GM12874 (cell line): ENCODE data around the gene IGLON5.

Experiments
- CTCF ChIP-seq: IDR thresholded peaks from 2 replicates; pipeline ENCODE4 v1.5.1; 2011; ENCODE audit warnings: low read depth, mild to moderate bottlenecking, control low read depth, low read length, moderate library complexity; ENCODE audit not compliant: insufficient read depth

Gene IGLON5

DNA sequence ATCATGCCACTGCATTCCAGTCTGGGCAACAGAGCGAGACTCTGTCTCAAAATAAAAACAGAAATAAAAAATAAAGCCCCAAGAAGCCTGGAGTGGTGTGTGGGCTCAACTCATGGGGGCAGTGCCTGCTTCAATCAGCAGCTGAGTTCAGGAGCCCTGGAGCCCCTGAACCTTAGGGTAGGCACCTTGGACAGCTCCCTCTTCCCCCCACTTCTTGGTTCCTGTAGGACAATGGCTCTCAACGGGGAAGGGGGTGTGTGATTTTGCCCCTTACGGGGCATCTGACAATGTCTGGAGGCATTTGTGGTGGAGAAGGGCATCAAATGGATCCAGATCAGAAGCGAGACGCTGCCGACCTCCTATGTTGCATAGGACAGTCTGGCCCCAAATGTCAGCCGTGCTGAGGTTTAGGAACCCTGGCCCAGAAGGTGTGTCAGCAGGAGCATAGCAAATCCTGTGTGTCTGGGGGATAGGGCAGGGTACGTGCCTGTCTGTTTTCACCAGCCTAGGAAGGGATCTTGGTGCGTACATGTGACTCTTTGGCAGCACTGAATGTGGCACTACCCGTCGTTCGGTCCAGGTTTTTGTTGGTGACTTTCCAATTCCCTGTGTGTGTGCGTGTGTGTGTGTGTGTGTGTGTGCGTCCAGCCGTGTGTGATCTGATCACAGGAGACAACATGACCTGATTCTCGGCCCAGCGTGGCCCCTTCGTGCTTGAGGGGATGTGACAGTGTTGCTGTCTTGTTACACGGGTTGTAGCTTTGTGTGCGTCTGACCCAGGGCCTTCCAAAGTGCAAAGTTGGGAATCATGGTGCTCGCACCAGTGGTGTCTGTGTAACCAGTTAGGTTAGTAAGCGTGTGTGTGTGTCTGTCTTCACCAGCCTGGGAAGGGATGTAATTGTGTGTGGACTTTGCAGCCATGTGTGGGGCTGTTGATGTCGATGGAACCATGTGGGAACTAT lies 7.5 kb downstream of the IGLON5 start:
- no peak for TF ChIP-seq CTCF

- no peak for TF ChIP-seq CTCF
Observed at GRCh38 chr19:51319649-51320279, 8.3 kb downstream of the IGLON5 start.

GRCh38 chr19:51320280-51320657 lies 8.8 kb downstream of the IGLON5 start:
- no peak for TF ChIP-seq CTCF

- no peak for TF ChIP-seq CTCF
Observed at GRCh38 chr19:51321799-51322198, 10.4 kb downstream of the IGLON5 start.

- TF ChIP-seq CTCF, result no peak
Observed at GRCh38 chr19:51323481-51324166, 12.2 kb downstream of the IGLON5 start.

GRCh38 chr19:51324167-51324481 lies 12.7 kb downstream of the IGLON5 start:
- TF ChIP-seq CTCF, result no peak
